ENCODE measurements around the gene PSMB5. TPM values are rescaled to one million over a fixed set of nuclear protein-coding genes. Genes with fewer than 3 reads are reported as not detected.
A peak's percentile ranks its signal among the peaks of the same experiment; 100 is the strongest.

PSMB5 gene
- total RNA-seq, 1 donor from 2014 or later = 220 TPM

GRCh38 chr14:22996768-22997654 lies 37.7 kb downstream of the PSMB5 start:
- Histone ChIP-seq H3K4me3 (ENCODE audit: low read depth, low read length) (no peak overlapping the region), H3K27me3 (ENCODE audit: control insufficient read depth, insufficient read depth, low read length) (no peaks in the 10 kb centered on the region), H3K36me3 (ENCODE audit: control insufficient read depth, insufficient read depth, low read length) (no peaks in the 10 kb centered on the region)
- FAIRE-seq (no peak), DNase-seq (ENCODE audit: low read depth) (no peak)
- TF ChIP-seq CTCF (IDR thresholded peaks at IDR 0.05; ENCODE audit: insufficient read depth, low read length, severe bottlenecking) = no peak

GRCh38 chr14:22995889-22996625 lies 38.6 kb downstream of the PSMB5 start:
- Histone ChIP-seq H3K27me3 (ENCODE audit: control insufficient read depth, insufficient read depth, low read length) (no peaks in the 10 kb centered on the region), H3K4me3 (ENCODE audit: low read depth, low read length) (no peak overlapping the region), H3K36me3 (ENCODE audit: control insufficient read depth, insufficient read depth, low read length) (no peaks in the 10 kb centered on the region)
- TF ChIP-seq CTCF (IDR thresholded peaks at IDR 0.05; ENCODE audit: insufficient read depth, low read length, severe bottlenecking) = no peak
- FAIRE-seq (no peak), DNase-seq (ENCODE audit: low read depth) (no peak)

- H3K36me3 ChIP-seq (ENCODE audit: control insufficient read depth, insufficient read depth, low read length) = no peaks in the 10 kb centered on the region
- FAIRE-seq (no peak), DNase-seq (ENCODE audit: low read depth) (peak; percentile 22)
- TF ChIP-seq CTCF (IDR thresholded peaks at IDR 0.05; ENCODE audit: insufficient read depth, low read length, severe bottlenecking) = peak; percentile 40
- no peaks in the 10 kb centered on the region for H3K27me3 ChIP-seq (ENCODE audit: control insufficient read depth, insufficient read depth, low read length)
- no peak overlapping the region for H3K4me3 ChIP-seq (ENCODE audit: low read depth, low read length)
Measured at GRCh38 chr14:22994762-22995275, 39.9 kb downstream of the PSMB5 start.

- DNase-seq (ENCODE audit: low read depth) (no peak), FAIRE-seq (no peak)
- Histone ChIP-seq H3K27me3 (ENCODE audit: control insufficient read depth, insufficient read depth, low read length) (no peaks in the 10 kb centered on the region), H3K36me3 (ENCODE audit: control insufficient read depth, insufficient read depth, low read length) (no peaks in the 10 kb centered on the region), H3K4me3 (ENCODE audit: low read depth, low read length) (no peak overlapping the region)
- TF ChIP-seq CTCF (IDR thresholded peaks at IDR 0.05; ENCODE audit: insufficient read depth, low read length, severe bottlenecking) = no peak
Measured at GRCh38 chr14:22993517-22993916, 41.2 kb downstream of the PSMB5 start.

- Histone ChIP-seq H3K36me3 (ENCODE audit: control insufficient read depth, insufficient read depth, low read length) (peaks cover 3% of the 10 kb centered on the region), H3K27me3 (ENCODE audit: control insufficient read depth, insufficient read depth, low read length) (no peaks in the 10 kb centered on the region), H3K4me3 (ENCODE audit: low read depth, low read length) (no peak overlapping the region)
- FAIRE-seq (no peak), DNase-seq (ENCODE audit: low read depth) (no peak)
- TF ChIP-seq CTCF (IDR thresholded peaks at IDR 0.05; ENCODE audit: insufficient read depth, low read length, severe bottlenecking) = no peak
Measured at GRCh38 chr14:22991852-22992251, 42.8 kb downstream of the PSMB5 start.

Data from bronchial epithelial cell (primary cell).